ENCODE data around the gene RAET1G. TPM values are rescaled to one million over a fixed set of nuclear protein-coding genes. Genes with fewer than 3 reads are reported as not detected.

Gene RAET1G
- polyA plus RNA-seq, 1 of the 3 experiments (the other 2 are of a cell fraction), result 2.5 TPM

DNA sequence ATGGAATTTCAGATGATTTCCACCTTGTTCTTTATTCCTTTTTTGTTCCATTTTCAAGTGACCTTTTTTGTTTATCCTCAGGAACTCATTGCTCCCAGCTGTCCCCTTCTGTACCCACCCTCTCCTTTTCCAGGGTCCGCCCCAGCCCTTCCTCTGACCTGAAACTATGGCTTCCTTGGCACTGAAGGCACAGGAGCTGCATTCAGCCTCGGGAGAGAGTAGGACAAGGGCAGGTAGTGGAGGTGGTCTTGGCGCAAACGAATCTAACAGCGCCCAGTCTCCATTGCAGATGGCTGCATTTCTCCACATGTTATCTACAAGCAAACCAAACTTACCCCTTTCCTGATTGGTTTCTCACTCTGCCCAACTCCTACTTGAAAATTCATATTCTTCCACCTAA lies 10.1 kb upstream of the RAET1G start (continued):
- TF ChIP-seq, protein P1, sequence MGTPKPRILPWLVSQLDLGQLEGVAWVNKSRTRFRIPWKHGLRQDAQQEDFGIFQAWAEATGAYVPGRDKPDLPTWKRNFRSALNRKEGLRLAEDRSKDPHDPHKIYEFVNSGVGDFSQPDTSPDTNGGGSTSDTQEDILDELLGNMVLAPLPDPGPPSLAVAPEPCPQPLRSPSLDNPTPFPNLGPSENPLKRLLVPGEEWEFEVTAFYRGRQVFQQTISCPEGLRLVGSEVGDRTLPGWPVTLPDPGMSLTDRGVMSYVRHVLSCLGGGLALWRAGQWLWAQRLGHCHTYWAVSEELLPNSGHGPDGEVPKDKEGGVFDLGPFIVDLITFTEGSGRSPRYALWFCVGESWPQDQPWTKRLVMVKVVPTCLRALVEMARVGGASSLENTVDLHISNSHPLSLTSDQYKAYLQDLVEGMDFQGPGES (IDR thresholded peaks at IDR 0.05; ENCODE audit: low read depth, low read length), result no peak
- TF ChIP-seq RCOR1 (IDR thresholded peaks at IDR 0.05; ENCODE audit: low read length) (no peak), EP300 (IDR thresholded peaks at IDR 0.05; ENCODE audit: borderline replicate concordance in 1 of 2, low read depth in 1 of 2, low read length in 1 of 2) (no peak), RAD21 (IDR thresholded peaks at IDR 0.05; ENCODE audit: low read length) (no peak)
- TF ChIP-seq, protein P2, sequence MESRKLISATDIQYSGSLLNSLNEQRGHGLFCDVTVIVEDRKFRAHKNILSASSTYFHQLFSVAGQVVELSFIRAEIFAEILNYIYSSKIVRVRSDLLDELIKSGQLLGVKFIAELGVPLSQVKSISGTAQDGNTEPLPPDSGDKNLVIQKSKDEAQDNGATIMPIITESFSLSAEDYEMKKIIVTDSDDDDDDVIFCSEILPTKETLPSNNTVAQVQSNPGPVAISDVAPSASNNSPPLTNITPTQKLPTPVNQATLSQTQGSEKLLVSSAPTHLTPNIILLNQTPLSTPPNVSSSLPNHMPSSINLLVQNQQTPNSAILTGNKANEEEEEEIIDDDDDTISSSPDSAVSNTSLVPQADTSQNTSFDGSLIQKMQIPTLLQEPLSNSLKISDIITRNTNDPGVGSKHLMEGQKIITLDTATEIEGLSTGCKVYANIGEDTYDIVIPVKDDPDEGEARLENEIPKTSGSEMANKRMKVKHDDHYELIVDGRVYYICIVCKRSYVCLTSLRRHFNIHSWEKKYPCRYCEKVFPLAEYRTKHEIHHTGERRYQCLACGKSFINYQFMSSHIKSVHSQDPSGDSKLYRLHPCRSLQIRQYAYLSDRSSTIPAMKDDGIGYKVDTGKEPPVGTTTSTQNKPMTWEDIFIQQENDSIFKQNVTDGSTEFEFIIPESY (IDR thresholded peaks at IDR 0.05; ENCODE audit: borderline replicate concordance, low read depth), result no peak

DNA sequence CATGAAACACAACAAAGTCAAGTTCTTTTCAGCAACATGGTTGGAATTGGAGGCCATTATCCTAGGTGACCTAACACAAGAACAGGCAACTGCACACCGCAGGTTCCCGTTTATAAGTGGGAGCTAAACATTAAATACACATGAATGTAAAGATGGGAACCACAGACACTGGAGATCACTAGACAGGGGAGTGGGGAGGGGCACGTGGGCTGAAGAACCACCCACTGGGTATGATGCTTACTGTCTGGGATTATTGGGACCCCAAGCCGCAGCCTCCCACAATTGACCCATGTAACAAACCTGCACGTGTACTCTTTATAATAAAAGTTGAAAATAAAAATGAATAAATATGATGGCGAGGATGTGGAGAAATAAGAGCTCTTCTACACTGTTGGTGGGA lies 8.6 kb upstream of the RAET1G start:
- no peaks in the 10 kb centered on the region for H3K9me2 ChIP-seq
- H3K4me1 ChIP-seq (ENCODE audit: control insufficient read depth in 1 of 2, insufficient read depth in 2 of 2, low read depth in 1 of 2, low read length in 1 of 2), result no peaks in the 10 kb centered on the region
- peaks cover 3% of the 10 kb centered on the region for H3F3A ChIP-seq (replicated peaks; ENCODE audit: insufficient read depth)
- peaks cover 12% of the 10 kb centered on the region for H3K27me3 ChIP-seq (ENCODE audit: insufficient read depth)
- no peak overlapping the region for H3K4me2 ChIP-seq
- TF ChIP-seq SMC3 (IDR thresholded peaks at IDR 0.05; ENCODE audit: low read depth, low read length) (no peak), EZH2phosphoT487 (IDR thresholded peaks at IDR 0.05; ENCODE audit: borderline replicate concordance, low read depth) (no peak), FOXJ3 (CRISPR knock-in tag; IDR thresholded peaks at IDR 0.05) (no peak), RAD21 (IDR thresholded peaks at IDR 0.05; ENCODE audit: low read length) (no peak), MEF2A (IDR thresholded peaks at IDR 0.05; ENCODE audit: borderline replicate concordance, low read depth) (no peak)
- TF ChIP-seq, protein P3, sequence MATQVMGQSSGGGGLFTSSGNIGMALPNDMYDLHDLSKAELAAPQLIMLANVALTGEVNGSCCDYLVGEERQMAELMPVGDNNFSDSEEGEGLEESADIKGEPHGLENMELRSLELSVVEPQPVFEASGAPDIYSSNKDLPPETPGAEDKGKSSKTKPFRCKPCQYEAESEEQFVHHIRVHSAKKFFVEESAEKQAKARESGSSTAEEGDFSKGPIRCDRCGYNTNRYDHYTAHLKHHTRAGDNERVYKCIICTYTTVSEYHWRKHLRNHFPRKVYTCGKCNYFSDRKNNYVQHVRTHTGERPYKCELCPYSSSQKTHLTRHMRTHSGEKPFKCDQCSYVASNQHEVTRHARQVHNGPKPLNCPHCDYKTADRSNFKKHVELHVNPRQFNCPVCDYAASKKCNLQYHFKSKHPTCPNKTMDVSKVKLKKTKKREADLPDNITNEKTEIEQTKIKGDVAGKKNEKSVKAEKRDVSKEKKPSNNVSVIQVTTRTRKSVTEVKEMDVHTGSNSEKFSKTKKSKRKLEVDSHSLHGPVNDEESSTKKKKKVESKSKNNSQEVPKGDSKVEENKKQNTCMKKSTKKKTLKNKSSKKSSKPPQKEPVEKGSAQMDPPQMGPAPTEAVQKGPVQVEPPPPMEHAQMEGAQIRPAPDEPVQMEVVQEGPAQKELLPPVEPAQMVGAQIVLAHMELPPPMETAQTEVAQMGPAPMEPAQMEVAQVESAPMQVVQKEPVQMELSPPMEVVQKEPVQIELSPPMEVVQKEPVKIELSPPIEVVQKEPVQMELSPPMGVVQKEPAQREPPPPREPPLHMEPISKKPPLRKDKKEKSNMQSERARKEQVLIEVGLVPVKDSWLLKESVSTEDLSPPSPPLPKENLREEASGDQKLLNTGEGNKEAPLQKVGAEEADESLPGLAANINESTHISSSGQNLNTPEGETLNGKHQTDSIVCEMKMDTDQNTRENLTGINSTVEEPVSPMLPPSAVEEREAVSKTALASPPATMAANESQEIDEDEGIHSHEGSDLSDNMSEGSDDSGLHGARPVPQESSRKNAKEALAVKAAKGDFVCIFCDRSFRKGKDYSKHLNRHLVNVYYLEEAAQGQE (IDR thresholded peaks at IDR 0.05; ENCODE audit: low read depth, low read length), result no peak
- TF ChIP-seq, protein P1 (IDR thresholded peaks at IDR 0.05; ENCODE audit: low read depth, low read length), result no peak
- no peak for DNase-seq
- H3K9ac ChIP-seq, result no peak overlapping the region
- H3K27ac ChIP-seq (ENCODE audit: low read depth in 2 of 2, low read length in 1 of 2), result no peak overlapping the region
- no peaks in the 10 kb centered on the region for H3K36me3 ChIP-seq (replicated peaks in 1 of 2; ENCODE audit: control insufficient read depth in 1 of 2, insufficient read depth in 2 of 2, low read length in 1 of 2)
- ChIA-PET POLR2A (no interaction called here), CTCF (interaction anchor here (1.3 to 1.4 kb wide), 2 partner anchors 97 to 98 kb away, joined by 3 to 4 read pairs; no protein-coding TSS in a partner anchor)
- no peaks in the 10 kb centered on the region for H3K79me2 ChIP-seq (ENCODE audit: insufficient read depth)
- H3K4me3 ChIP-seq (ENCODE audit: low read depth in 2 of 2, low read length in 1 of 2), result no peak overlapping the region
- H2AFZ ChIP-seq (ENCODE audit: low read depth), result no peak overlapping the region
- H4K20me1 ChIP-seq (ENCODE audit: insufficient read depth), result no peaks in the 10 kb centered on the region
- H3K9me3 ChIP-seq, result no peaks in the 10 kb centered on the region
- WGBS (ENCODE audit: low lambda C conversion rate), result 22% methylated on average over 6 of the region's 6 CpGs

Measured in SK-N-SH (cell line).